Measurements from ENCODE around the gene POU2F2.

- TF ChIP-seq EZH2 (IDR thresholded peaks at IDR 0.05; ENCODE audit: insufficient read depth, poor library complexity, severe bottlenecking) = no peak
- TF ChIP-seq EZH2phosphoT487 (IDR thresholded peaks at IDR 0.05; ENCODE audit: insufficient read depth, low read depth) = no peak
Observed at GRCh38 chr19:42120276-42120980, 11.8 kb downstream of the POU2F2 start.
